ENCODE data around the gene YPEL1.

YPEL1 gene

DNA sequence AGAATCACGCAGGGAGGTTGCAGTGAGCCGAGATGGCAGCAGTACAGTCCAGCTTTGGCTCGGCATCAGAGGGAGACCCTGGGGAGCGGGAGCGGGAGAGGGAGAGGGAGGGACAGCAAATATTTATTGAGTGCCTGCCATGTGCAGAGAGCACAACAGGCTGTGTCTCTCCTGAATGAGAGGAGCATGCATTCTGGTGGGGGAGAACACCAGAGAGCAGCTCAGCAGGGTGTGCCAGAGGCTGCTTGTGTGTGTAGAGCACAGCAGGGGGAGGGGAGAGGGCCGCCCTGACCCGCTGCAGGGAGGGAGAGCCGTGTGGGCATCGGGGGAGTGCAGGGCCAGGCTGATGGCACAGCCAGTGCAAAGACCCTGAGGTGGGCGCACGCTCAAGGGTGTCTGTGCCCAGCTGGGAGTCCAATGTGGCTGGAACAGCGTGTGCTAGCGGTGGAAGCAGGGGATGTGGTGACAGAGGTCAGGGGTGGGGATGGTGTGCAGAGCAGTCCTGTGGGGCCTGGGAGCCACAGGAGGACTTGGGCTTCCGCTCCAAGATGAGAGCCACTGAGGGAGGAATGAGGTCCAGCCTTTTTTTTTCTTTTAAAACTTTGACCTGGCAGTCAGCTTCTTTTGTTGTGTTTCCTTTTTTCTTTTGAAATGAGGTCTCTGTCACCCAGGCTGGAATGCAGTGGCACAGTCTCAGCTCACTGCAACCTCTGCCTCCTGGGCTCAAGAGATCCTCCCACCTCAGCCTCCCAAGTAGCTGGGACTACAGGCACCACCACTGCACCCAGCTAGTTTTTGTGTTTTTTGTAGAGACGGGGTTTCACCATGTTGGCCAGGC, 57.8 kb downstream of the YPEL1 start:
- Histone ChIP-seq H3K36me3 (ENCODE audit: control insufficient read depth in 1 of 2, insufficient read depth in 2 of 2, low read length in 2 of 2) (peaks cover 27 to 58% of the 10 kb centered on the region in 2 donors), H3K27me3 (ENCODE audit: control insufficient read depth in 1 of 2, insufficient read depth in 2 of 2, low read length in 2 of 2) (no peaks in the 10 kb centered on the region), H3K27ac (ENCODE audit: low read depth, low read length) (no peak overlapping the region)

DNA sequence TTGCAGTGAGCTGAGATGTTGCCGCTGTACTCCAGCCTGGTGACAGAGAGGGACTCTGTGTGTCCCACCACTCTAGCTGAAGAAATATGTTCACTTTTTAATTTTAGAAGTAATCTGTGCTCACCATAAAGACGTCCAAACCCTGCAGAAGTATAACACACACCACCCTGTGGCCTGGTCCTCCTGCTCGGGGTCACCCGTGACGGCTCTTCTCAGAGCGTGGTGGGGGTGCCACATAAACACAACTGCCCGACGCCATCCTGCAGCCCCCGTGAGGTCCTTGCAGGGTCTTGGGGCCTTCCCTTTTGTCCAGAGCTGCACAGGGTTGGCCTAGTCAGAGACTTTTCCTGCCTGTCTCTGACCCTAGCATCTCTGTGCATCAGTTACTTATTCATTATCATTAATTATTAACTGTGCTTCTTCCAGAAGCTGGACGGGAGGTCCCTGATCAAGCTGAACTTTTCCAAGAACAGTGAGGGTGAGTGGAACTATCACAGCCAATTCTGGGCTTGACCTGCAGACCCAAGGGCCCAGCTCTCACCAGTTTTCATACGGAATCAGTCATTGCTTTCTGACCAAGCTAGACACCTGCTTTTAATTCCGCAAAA, 60.9 kb downstream of the YPEL1 start:
- peaks cover 39 to 63% of the 10 kb centered on the region in 2 donors for H3K36me3 ChIP-seq (ENCODE audit: control insufficient read depth in 1 of 2, insufficient read depth in 2 of 2, low read length in 2 of 2)
- H3K4me3 ChIP-seq (ENCODE audit: low read depth in 1 of 2, low read length in 2 of 2) = no peak overlapping the region
- H3K9me3 ChIP-seq (ENCODE audit: control insufficient read depth in 1 of 2, low read length in 2 of 2) = no peaks in the 10 kb centered on the region
- no peak overlapping the region for H3K27ac ChIP-seq (ENCODE audit: low read depth, low read length)
- no peaks in the 10 kb centered on the region for H3K4me1 ChIP-seq (ENCODE audit: control insufficient read depth in 1 of 2, insufficient read depth in 2 of 2, low read length in 2 of 2)
- H3K9ac ChIP-seq (ENCODE audit: low read depth in 1 of 2, low read length in 2 of 2) = no peak overlapping the region
- no peaks in the 10 kb centered on the region for H3K27me3 ChIP-seq (ENCODE audit: control insufficient read depth in 1 of 2, insufficient read depth in 2 of 2, low read length in 2 of 2)

More for the DNA sequence above, 57.8 kb downstream of the YPEL1 start:
- Histone ChIP-seq H3K9ac (ENCODE audit: low read depth in 1 of 2, low read length in 2 of 2) (no peak overlapping the region), H3K4me1 (ENCODE audit: control insufficient read depth in 1 of 2, insufficient read depth in 2 of 2, low read length in 2 of 2) (no peaks in the 10 kb centered on the region), H3K9me3 (ENCODE audit: control insufficient read depth in 1 of 2, low read length in 2 of 2) (no peaks in the 10 kb centered on the region), H3K4me3 (ENCODE audit: low read depth in 1 of 2, low read length in 2 of 2) (no peak overlapping the region)

DNA sequence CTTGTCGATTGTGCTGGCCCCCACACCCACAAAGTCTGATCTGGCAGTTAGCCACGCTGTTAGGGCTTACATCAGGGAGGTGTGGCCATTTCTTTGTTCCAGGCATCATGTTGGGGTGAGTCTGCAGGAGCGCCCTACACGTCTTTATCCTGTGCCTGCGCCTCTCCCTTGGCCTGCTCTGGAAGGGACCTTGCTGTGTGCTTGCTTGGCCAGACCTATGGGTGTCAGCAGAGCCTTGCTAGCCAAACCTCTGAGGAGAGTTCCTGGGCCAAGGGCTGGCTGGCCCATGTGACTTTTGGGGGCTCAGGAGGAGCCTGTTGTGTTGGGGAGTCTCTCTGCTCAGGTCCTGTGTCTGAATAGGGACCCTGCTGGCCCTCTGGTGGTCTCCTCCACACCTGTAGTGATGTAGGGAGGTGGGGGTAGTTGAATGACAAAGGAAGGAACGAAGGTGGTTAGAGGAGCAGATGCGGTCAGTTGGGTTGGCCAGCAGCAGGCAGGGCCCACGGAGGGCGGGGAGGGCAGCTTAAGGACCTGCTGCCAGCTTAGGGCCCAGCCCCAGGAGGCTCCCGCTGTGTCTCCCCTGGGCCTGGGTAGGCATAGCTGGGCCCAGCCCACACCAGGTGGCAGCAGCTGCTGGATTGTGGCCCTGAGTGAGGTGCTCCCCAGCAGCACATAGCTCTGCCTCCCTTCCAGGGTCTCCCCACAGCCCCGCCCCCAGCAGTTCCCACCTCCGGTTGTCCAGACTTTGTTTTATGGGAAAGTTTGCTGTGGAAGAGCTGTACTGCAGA, 61.9 kb downstream of the YPEL1 start:
- H3K4me3 ChIP-seq (ENCODE audit: low read depth in 1 of 2, low read length in 2 of 2) = no peak overlapping the region
- H3K9me3 ChIP-seq (ENCODE audit: control insufficient read depth in 1 of 2, low read length in 2 of 2) = no peaks in the 10 kb centered on the region
- H3K27me3 ChIP-seq (ENCODE audit: control insufficient read depth in 1 of 2, insufficient read depth in 2 of 2, low read length in 2 of 2) = no peaks in the 10 kb centered on the region
- no peak overlapping the region for H3K9ac ChIP-seq (ENCODE audit: low read depth in 1 of 2, low read length in 2 of 2)
- H3K36me3 ChIP-seq (ENCODE audit: control insufficient read depth in 1 of 2, insufficient read depth in 2 of 2, low read length in 2 of 2) = peaks cover 39 to 66% of the 10 kb centered on the region in 2 donors
- no peak overlapping the region for H3K27ac ChIP-seq (ENCODE audit: low read depth, low read length)
- H3K4me1 ChIP-seq (ENCODE audit: control insufficient read depth in 1 of 2, insufficient read depth in 2 of 2, low read length in 2 of 2) = no peaks in the 10 kb centered on the region

DNA sequence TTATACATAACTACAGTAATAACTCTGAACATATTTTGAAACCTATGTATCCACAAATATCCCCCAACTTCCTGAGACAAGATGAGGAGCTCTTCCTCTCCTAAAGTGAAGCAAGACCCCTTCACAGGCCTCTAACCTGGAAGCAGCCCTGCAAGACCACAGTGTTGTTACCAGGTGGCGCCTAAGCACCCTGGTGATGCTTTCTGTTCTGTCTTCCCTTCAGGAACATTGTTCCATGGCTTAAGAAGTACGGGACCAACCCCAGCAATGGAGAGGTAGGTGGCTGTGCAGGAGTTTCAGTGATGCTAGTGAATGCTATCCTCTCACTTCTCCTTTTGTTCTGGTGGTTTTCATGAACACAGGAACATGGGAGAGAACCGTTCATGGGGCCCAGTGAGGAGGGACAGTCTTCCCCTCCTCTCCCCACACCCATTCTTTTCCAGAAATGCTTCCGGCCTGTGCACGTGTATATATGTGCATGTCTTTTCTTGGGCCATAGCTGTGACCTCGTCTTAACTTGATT, 63.4 kb downstream of the YPEL1 start:
- H3K27me3 ChIP-seq (ENCODE audit: control insufficient read depth in 1 of 2, insufficient read depth in 2 of 2, low read length in 2 of 2) = no peaks in the 10 kb centered on the region
- peaks cover 0 to 2% of the 10 kb centered on the region in 2 donors for H3K4me1 ChIP-seq (ENCODE audit: control insufficient read depth in 1 of 2, insufficient read depth in 2 of 2, low read length in 2 of 2)
- H3K9me3 ChIP-seq (ENCODE audit: control insufficient read depth in 1 of 2, low read length in 2 of 2) = no peaks in the 10 kb centered on the region
- peaks cover 39 to 59% of the 10 kb centered on the region in 2 donors for H3K36me3 ChIP-seq (ENCODE audit: control insufficient read depth in 1 of 2, insufficient read depth in 2 of 2, low read length in 2 of 2)
- no peak overlapping the region for H3K27ac ChIP-seq (ENCODE audit: low read depth, low read length)
- no peak overlapping the region for H3K4me3 ChIP-seq (ENCODE audit: low read depth in 1 of 2, low read length in 2 of 2)
- H3K9ac ChIP-seq (ENCODE audit: low read depth in 1 of 2, low read length in 2 of 2) = no peak overlapping the region

DNA sequence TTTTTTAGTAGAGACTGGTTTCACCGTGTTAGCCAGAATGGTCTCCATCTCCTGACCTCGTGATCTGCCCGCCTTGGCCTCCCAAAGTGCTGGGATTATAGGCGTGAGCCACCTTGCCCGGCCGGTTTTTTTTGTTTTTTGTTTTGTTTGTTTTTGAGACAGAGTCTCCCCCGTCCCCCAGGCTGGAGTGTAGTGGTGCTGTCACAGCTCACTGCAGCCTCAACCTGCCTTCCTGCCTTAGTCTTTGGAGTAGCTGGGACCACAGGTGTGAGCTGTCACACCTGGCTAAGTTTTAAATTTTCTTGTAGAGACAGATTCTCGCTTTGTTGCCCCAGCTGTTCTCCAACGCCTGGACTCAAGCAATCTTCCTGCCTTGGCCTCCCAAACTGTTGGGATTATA, 66.6 kb downstream of the YPEL1 start:
- H3K9ac ChIP-seq (ENCODE audit: low read depth in 1 of 2, low read length in 2 of 2) = no peak overlapping the region
- H3K27ac ChIP-seq (ENCODE audit: low read depth, low read length) = no peak overlapping the region
- H3K27me3 ChIP-seq (ENCODE audit: control insufficient read depth in 1 of 2, insufficient read depth in 2 of 2, low read length in 2 of 2) = no peaks in the 10 kb centered on the region
- no peak overlapping the region for H3K4me3 ChIP-seq (ENCODE audit: low read depth in 1 of 2, low read length in 2 of 2)
- no peaks in the 10 kb centered on the region for H3K9me3 ChIP-seq (ENCODE audit: control insufficient read depth in 1 of 2, low read length in 2 of 2)
- peaks cover 26 to 40% of the 10 kb centered on the region in 2 donors for H3K36me3 ChIP-seq (ENCODE audit: control insufficient read depth in 1 of 2, insufficient read depth in 2 of 2, low read length in 2 of 2)
- peaks cover 7 to 9% of the 10 kb centered on the region in 2 donors for H3K4me1 ChIP-seq (ENCODE audit: control insufficient read depth in 1 of 2, insufficient read depth in 2 of 2, low read length in 2 of 2)

DNA sequence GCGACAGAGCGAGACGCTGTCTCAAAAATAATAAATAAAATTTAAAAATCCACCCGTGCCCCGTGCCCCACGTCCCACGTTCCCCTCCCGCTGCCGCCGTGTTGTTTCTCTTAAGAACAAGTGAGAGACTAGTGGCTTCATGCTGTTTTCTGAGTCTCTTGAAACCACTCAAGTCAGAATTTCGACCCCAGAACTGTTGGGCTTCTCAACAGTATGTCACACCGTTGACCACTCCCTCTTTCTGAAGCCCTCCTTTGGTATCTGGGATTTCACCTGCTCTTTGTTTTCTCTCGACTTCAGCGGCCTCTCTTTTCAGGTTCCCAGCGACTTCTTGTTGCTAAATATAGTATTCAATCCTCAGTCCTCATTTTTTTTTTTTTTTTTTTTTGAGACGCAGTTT, 68.8 kb downstream of the YPEL1 start:
- Histone ChIP-seq H3K27me3 (ENCODE audit: control insufficient read depth in 1 of 2, insufficient read depth in 2 of 2, low read length in 2 of 2) (no peaks in the 10 kb centered on the region), H3K27ac (ENCODE audit: low read depth, low read length) (no peak overlapping the region), H3K36me3 (ENCODE audit: control insufficient read depth in 1 of 2, insufficient read depth in 2 of 2, low read length in 2 of 2) (peaks cover 10 to 18% of the 10 kb centered on the region in 2 donors), H3K9ac (ENCODE audit: low read depth in 1 of 2, low read length in 2 of 2) (peak overlapping the region in 1 of 2 donors; percentile 69), H3K4me3 (ENCODE audit: low read depth in 1 of 2, low read length in 2 of 2) (peak overlapping the region; percentile 80 to 93), H3K9me3 (ENCODE audit: control insufficient read depth in 1 of 2, low read length in 2 of 2) (no peaks in the 10 kb centered on the region), H3K4me1 (ENCODE audit: control insufficient read depth in 1 of 2, insufficient read depth in 2 of 2, low read length in 2 of 2) (peaks cover 7 to 9% of the 10 kb centered on the region in 2 donors)

DNA sequence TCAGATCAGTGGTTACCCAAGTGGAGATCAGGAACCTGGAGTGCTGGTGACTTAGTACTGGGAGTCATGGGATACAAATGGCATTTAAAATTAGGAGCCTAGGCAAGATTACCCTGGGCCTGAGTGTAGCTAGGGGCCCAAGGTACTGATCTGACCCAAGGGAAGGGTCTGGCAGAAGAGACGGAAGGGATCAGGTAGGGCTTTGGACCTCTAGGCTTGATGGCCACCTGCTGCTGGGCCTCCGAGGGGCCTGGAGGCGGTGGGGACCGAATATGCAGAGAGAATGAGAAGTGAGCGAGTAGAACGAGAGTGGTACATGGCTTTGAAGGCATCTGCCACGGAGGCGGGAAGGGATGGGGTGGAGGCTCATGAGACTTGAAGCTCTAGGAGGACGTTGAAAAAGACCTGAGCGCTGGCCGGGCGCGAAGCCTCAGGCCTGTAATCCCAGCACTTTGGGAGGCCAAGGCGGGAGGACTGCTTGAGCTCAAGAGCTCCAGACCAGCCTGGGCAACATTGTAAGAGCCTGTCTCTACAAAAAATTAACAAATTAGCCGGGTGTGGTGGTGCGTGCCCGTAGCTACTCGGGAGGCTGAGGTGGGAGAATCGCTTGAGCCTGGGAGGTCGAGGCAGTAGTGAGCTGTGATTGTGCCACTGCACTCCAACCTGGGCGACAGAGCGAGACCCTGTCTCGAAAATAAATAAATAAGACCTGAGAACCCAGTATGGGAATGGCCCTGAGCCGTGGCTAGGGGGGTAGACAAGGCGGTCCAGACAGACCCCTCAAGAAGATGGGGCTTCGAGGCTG, 70.3 kb downstream of the YPEL1 start:
- H3K27ac ChIP-seq (ENCODE audit: low read depth, low read length) = peak overlapping the region; percentile 83
- peaks cover 0 to 3% of the 10 kb centered on the region in 2 donors for H3K36me3 ChIP-seq (ENCODE audit: control insufficient read depth in 1 of 2, insufficient read depth in 2 of 2, low read length in 2 of 2)
- peak overlapping the region; percentile 69 to 71 for H3K9ac ChIP-seq (ENCODE audit: low read depth in 1 of 2, low read length in 2 of 2)
- peak overlapping the region; percentile 80 to 93 for H3K4me3 ChIP-seq (ENCODE audit: low read depth in 1 of 2, low read length in 2 of 2)
- H3K4me1 ChIP-seq (ENCODE audit: control insufficient read depth in 1 of 2, insufficient read depth in 2 of 2, low read length in 2 of 2) = peaks cover 7 to 9% of the 10 kb centered on the region in 2 donors
- no peaks in the 10 kb centered on the region for H3K9me3 ChIP-seq (ENCODE audit: control insufficient read depth in 1 of 2, low read length in 2 of 2)
- no peaks in the 10 kb centered on the region for H3K27me3 ChIP-seq (ENCODE audit: control insufficient read depth in 1 of 2, insufficient read depth in 2 of 2, low read length in 2 of 2)

DNA sequence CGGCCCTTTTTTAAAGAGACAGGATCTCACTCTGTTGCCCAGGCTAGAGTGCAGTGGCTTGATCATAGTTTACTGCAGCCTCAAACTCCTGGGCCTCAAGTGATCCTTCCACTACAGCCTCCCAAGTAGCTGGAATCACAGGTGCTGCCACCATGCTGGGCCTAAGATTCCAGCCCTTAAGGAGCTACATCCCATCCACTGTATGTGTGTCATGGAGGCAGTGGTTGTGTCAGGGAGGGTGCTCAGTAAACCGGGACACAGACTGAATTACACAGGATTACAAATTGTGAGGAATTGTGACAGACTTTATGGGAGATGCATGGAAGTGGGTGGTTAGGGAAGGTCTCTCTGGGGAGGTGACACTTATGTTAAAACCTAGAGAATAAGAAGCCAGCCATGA, 71.9 kb downstream of the YPEL1 start:
- Histone ChIP-seq H3K36me3 (ENCODE audit: control insufficient read depth in 1 of 2, insufficient read depth in 2 of 2, low read length in 2 of 2) (no peaks in the 10 kb centered on the region), H3K9ac (ENCODE audit: low read depth in 1 of 2, low read length in 2 of 2) (no peak overlapping the region), H3K4me1 (ENCODE audit: control insufficient read depth in 1 of 2, insufficient read depth in 2 of 2, low read length in 2 of 2) (peaks cover 7 to 9% of the 10 kb centered on the region in 2 donors), H3K27me3 (ENCODE audit: control insufficient read depth in 1 of 2, insufficient read depth in 2 of 2, low read length in 2 of 2) (no peaks in the 10 kb centered on the region), H3K4me3 (ENCODE audit: low read depth in 1 of 2, low read length in 2 of 2) (no peak overlapping the region), H3K9me3 (ENCODE audit: control insufficient read depth in 1 of 2, low read length in 2 of 2) (no peaks in the 10 kb centered on the region), H3K27ac (ENCODE audit: low read depth, low read length) (no peak overlapping the region)

DNA sequence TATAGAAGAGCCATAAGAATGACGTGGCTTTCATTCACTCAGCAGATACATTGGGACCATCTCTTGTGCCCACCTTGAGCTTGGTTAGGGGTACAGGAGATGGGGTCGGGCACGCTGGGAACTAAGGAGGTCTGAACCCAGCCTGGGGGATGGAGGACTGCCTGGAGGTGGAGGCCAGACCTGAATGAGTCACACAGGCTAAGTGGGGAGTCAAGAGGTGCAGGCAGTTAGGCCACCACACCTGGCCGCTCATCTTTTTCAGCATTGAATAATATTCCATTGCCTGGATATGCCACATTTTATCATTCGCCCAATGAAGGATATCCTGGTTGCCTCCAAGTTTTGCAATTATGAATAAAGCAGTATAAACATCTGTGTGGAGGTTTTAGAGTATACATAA, 73.6 kb downstream of the YPEL1 start:
- peaks cover 3 to 17% of the 10 kb centered on the region in 2 donors for H3K4me1 ChIP-seq (ENCODE audit: control insufficient read depth in 1 of 2, insufficient read depth in 2 of 2, low read length in 2 of 2)
- no peaks in the 10 kb centered on the region for H3K36me3 ChIP-seq (ENCODE audit: control insufficient read depth in 1 of 2, insufficient read depth in 2 of 2, low read length in 2 of 2)
- no peak overlapping the region for H3K9ac ChIP-seq (ENCODE audit: low read depth in 1 of 2, low read length in 2 of 2)
- H3K9me3 ChIP-seq (ENCODE audit: control insufficient read depth in 1 of 2, low read length in 2 of 2) = no peaks in the 10 kb centered on the region
- no peak overlapping the region for H3K27ac ChIP-seq (ENCODE audit: low read depth, low read length)
- no peak overlapping the region for H3K4me3 ChIP-seq (ENCODE audit: low read depth in 1 of 2, low read length in 2 of 2)
- no peaks in the 10 kb centered on the region for H3K27me3 ChIP-seq (ENCODE audit: control insufficient read depth in 1 of 2, insufficient read depth in 2 of 2, low read length in 2 of 2)

Data from duodenal mucosa (tissue), 2 donors.